ENCODE measurements around the gene TSPO2. TPM values are rescaled to one million over a fixed set of nuclear protein-coding genes. Genes with fewer than 3 reads are reported as not detected.
A peak's percentile ranks its signal among the peaks of the same experiment; 100 is the strongest.

Gene TSPO2
- total and polyA plus RNA-seq, 2 of the 13 experiments (the other 11 are each of a cell fraction or from before 2014, with no cell fraction given), result 0.55 TPM; not detected in 1

DNA sequence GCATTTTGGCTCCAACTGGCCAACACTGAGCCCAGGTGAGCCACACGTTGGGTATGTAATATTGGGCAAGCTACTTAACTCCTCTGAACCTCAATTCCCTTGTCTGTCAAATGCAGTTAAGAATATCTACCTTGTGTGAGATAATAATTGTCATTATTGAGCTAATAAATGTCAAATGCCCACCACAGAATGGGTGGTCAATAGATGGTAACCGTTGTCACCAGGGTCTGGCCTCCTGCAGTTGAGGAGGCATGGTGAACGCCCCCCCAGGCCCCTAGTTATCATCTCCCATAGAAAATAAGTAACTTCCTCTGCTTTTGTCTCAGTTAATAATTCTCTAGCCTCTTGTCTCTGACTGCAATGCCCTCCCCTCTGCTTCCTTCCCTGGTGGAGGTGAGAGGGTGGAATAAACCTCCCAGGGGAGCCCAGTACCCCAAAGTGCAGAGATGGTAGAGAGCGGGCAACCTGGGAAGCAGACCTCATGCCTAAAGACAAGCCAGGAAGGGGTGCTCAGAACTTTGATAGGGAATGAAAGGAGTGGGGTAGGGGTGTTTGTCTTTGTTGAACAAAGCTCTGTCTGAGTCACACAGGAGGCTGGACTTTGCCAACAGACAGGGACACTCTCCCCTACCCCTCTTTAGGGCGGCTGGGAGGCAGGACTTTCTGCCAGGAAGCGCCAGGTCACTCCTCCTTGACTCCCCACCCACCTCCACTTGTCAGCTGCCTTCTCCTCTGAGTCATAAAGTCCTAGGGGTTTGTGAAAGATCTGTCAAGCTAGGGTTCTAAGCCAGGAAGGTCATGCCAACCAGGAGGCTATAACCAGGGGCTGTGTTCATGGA lies 1.9 kb upstream of the TSPO2 start (continued):
- TF ChIP-seq, protein P1, sequence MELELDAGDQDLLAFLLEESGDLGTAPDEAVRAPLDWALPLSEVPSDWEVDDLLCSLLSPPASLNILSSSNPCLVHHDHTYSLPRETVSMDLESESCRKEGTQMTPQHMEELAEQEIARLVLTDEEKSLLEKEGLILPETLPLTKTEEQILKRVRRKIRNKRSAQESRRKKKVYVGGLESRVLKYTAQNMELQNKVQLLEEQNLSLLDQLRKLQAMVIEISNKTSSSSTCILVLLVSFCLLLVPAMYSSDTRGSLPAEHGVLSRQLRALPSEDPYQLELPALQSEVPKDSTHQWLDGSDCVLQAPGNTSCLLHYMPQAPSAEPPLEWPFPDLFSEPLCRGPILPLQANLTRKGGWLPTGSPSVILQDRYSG (CRISPR knock-in tag; IDR thresholded peaks at IDR 0.05), result 0 out of 2 replicates have a peak, but pooled peaks have one; percentile 67
- TF ChIP-seq ZNF446 (CRISPR knock-in tag; IDR thresholded peaks at IDR 0.05) (no peak), ZNF468 (CRISPR knock-in tag; IDR thresholded peaks at IDR 0.05) (no peak), NFYB (CRISPR knock-in tag; IDR thresholded peaks at IDR 0.05) (0 out of 2 replicates have a peak, but pooled peaks have one; percentile 16), SAP130 (CRISPR knock-in tag; IDR thresholded peaks at IDR 0.05; ENCODE audit: low read depth) (peak; percentile 92), AHDC1 (CRISPR knock-in tag; IDR thresholded peaks at IDR 0.05; ENCODE audit: borderline replicate concordance) (peak; percentile 86; the same call in 1 of the 2 replicates), CAMTA2 (CRISPR knock-in tag; IDR thresholded peaks at IDR 0.05; ENCODE audit: borderline replicate concordance) (no peak), CBX5 (CRISPR knock-in tag; IDR thresholded peaks at IDR 0.05; ENCODE audit: borderline replicate concordance) (peak; percentile 36; the same call in 1 of the 2 replicates), ZNF747 (CRISPR knock-in tag; IDR thresholded peaks at IDR 0.05; ENCODE audit: borderline replicate concordance) (peak; percentile 80; the same call in 1 of the 2 replicates), ZNF629 (CRISPR knock-in tag; conservative IDR thresholded peaks at IDR 0.05) (peak; percentile 17; the same call in 1 of the 2 replicates), HOXA5 (CRISPR knock-in tag; IDR thresholded peaks at IDR 0.05) (peak; percentile 73; the same call in 1 of the 2 replicates), ZBTB1 (CRISPR knock-in tag; IDR thresholded peaks at IDR 0.05; ENCODE audit: borderline replicate concordance) (no peak), REPIN1 (CRISPR knock-in tag; IDR thresholded peaks at IDR 0.05; ENCODE audit: borderline replicate concordance, low read depth) (no peak; the same call in 1 of the 2 replicates), ZNF136 (CRISPR knock-in tag; IDR thresholded peaks at IDR 0.05; ENCODE audit: low read depth) (no peak; the same call in 1 of the 2 replicates), MTA3 (CRISPR knock-in tag; IDR thresholded peaks at IDR 0.05) (no peak), EEA1 (CRISPR knock-in tag; IDR thresholded peaks at IDR 0.05; ENCODE audit: borderline replicate concordance) (no peak), SKI (IDR thresholded peaks at IDR 0.05; ENCODE audit: partially characterized antibody) (peak; percentile 83)
- TF ChIP-seq, protein P2, sequence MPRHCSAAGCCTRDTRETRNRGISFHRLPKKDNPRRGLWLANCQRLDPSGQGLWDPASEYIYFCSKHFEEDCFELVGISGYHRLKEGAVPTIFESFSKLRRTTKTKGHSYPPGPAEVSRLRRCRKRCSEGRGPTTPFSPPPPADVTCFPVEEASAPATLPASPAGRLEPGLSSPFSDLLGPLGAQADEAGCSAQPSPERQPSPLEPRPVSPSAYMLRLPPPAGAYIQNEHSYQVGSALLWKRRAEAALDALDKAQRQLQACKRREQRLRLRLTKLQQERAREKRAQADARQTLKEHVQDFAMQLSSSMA (CRISPR knock-in tag; IDR thresholded peaks at IDR 0.05), result peak; percentile 77; the same call in 1 of the 2 replicates
- TF ChIP-seq, protein P3, sequence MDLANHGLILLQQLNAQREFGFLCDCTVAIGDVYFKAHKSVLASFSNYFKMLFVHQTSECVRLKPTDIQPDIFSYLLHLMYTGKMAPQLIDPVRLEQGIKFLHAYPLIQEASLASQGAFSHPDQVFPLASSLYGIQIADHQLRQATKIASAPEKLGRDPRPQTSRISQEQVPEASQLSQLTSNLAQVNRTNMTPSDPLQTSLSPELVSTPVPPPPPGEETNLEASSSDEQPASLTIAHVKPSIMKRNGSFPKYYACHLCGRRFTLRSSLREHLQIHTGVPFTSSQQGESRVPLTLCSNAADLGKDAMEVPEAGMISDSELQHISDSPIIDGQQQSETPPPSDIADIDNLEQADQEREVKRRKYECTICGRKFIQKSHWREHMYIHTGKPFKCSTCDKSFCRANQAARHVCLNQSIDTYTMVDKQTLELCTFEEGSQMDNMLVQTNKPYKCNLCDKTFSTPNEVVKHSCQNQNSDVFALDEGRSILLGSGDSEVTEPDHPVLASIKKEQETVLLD (CRISPR knock-in tag; IDR thresholded peaks at IDR 0.05; ENCODE audit: low read depth), result no peak

Data from HepG2 (cell line).